Measurements from ENCODE around the gene BET1.

The BET1 gene

DNA sequence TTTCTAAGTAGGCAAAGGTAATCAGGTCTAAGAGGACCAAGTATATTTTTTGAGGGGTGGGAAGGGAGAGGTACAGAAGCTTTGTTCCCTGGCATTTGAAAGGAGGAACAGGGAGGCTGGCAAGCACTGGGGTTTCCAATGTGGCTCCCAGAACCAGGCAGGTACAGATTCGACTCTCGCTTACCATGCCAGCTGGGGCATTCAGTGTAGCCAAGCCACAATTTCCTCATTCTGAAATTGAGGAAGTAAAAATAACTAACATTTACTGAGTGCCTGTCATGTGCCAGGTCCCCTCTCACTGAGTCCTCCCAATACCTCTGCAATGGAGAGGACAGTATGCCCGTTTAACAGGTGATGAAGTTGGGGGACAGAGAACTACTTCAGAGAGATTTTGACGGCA is 45.9 kb upstream of the BET1 start:
- TF ChIP-seq EZH2 (IDR thresholded peaks at IDR 0.05; ENCODE audit: borderline replicate concordance, low read depth, low read length, severe bottlenecking): no peak
- Histone ChIP-seq H3K27ac (ENCODE audit: low read length) (no peak overlapping the region), H3K36me3 (ENCODE audit: insufficient read depth, low read length) (no peaks in the 10 kb centered on the region), H3K27me3 (ENCODE audit: insufficient read depth, low read length, poor library complexity) (peaks cover 6% of the 10 kb centered on the region), H3K9me3 (ENCODE audit: insufficient read depth, low read length, severe bottlenecking) (no peaks in the 10 kb centered on the region), H3K4me2 (ENCODE audit: insufficient read depth, low read length) (no peak overlapping the region), H4K20me1 (ENCODE audit: insufficient read depth, low read length) (no peaks in the 10 kb centered on the region), H3K9ac (ENCODE audit: low read depth, low read length) (no peak overlapping the region), H3K4me3 (ENCODE audit: low read depth in 1 of 2, low read length in 2 of 2) (no peak overlapping the region), H3K79me2 (ENCODE audit: insufficient read depth, low read length) (no peaks in the 10 kb centered on the region), H3K4me1 (ENCODE audit: insufficient read depth, low read length) (no peaks in the 10 kb centered on the region), H2AFZ (ENCODE audit: low read depth, low read length) (no peak overlapping the region)
- DNase-seq (no peak), ATAC-seq (ENCODE audit: insufficient read depth, low read depth) (no peak)

DNA sequence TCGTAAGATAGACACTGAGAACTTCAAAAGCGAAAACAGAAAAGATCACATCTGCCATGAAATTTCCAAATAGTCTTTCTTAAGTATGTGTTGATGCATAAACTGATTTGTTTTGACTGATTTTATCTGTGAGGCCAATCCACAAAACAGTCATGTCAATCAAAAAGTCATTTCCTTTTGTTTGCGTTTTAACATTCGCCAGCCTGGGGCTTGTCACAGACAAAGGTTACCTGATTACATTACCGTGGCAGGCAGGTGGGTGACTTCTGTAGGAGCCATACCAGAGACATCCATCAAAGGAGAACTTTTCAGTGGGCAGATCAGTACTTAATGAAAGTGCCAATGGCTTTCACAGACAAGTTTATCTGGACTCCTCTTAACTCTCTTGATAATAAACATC is 45.5 kb upstream of the BET1 start:
- Histone ChIP-seq H3K9ac (ENCODE audit: low read depth, low read length) (no peak overlapping the region), H2AFZ (ENCODE audit: low read depth, low read length) (no peak overlapping the region), H3K27ac (ENCODE audit: low read length) (no peak overlapping the region), H3K4me3 (ENCODE audit: low read depth in 1 of 2, low read length in 2 of 2) (no peak overlapping the region), H3K4me1 (ENCODE audit: insufficient read depth, low read length) (no peaks in the 10 kb centered on the region), H3K9me3 (ENCODE audit: insufficient read depth, low read length, severe bottlenecking) (no peaks in the 10 kb centered on the region), H4K20me1 (ENCODE audit: insufficient read depth, low read length) (no peaks in the 10 kb centered on the region), H3K36me3 (ENCODE audit: insufficient read depth, low read length) (no peaks in the 10 kb centered on the region), H3K4me2 (ENCODE audit: insufficient read depth, low read length) (no peak overlapping the region), H3K27me3 (ENCODE audit: insufficient read depth, low read length, poor library complexity) (peaks cover 6% of the 10 kb centered on the region), H3K79me2 (ENCODE audit: insufficient read depth, low read length) (no peaks in the 10 kb centered on the region)
- TF ChIP-seq, protein P1, sequence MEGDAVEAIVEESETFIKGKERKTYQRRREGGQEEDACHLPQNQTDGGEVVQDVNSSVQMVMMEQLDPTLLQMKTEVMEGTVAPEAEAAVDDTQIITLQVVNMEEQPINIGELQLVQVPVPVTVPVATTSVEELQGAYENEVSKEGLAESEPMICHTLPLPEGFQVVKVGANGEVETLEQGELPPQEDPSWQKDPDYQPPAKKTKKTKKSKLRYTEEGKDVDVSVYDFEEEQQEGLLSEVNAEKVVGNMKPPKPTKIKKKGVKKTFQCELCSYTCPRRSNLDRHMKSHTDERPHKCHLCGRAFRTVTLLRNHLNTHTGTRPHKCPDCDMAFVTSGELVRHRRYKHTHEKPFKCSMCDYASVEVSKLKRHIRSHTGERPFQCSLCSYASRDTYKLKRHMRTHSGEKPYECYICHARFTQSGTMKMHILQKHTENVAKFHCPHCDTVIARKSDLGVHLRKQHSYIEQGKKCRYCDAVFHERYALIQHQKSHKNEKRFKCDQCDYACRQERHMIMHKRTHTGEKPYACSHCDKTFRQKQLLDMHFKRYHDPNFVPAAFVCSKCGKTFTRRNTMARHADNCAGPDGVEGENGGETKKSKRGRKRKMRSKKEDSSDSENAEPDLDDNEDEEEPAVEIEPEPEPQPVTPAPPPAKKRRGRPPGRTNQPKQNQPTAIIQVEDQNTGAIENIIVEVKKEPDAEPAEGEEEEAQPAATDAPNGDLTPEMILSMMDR (IDR thresholded peaks at IDR 0.05; ENCODE audit: borderline replicate concordance, extremely low read depth, low read length, poor library complexity, severe bottlenecking): no peak
- no peak for TF ChIP-seq EZH2 (IDR thresholded peaks at IDR 0.05; ENCODE audit: borderline replicate concordance, low read depth, low read length, severe bottlenecking)
- DNase-seq (no peak), ATAC-seq (ENCODE audit: insufficient read depth, low read depth) (no peak)

DNA sequence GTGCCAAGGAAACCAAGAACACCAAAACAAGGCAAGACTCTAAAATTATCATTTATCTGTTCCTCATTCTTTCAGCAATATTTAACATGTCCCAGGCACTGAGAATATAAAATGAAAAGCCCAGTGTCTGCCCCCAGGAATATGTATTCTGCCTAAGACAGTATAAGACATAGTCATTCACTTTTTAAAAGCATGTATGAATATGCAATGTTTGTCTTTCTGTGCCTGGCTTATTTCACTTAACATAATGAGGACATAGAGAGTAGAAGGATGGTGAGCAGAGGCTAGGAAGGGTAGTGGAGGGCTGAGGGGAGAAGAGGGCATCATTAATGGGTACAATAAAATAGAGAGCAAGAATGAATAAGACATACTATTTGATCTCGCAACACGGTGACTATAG is 44.6 kb upstream of the BET1 start:
- H3K4me2 ChIP-seq (ENCODE audit: insufficient read depth, low read length): no peak overlapping the region
- no peaks in the 10 kb centered on the region for H3K36me3 ChIP-seq (ENCODE audit: insufficient read depth, low read length)

DNA sequence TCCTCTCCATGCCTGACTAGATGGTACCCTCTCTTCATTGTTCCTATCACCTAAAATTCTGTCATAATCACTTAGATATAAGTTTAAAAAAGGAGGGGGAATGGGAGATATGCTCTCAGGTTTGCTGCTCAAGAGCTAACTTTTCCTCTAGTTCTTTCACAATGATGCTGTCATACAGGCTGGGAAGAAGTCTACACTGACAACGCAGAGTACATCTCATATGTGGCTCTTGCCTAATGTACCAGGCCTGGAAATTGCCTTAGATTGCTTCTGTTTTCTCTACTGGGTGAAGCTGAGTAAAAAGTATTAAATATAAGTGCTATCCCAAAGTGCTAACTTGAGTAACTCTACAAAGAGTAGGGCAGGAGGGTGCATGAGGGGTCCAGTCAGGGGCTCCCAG is 43.8 kb upstream of the BET1 start:
- Histone ChIP-seq H3K79me2 (ENCODE audit: insufficient read depth, low read length) (no peaks in the 10 kb centered on the region), H4K20me1 (ENCODE audit: insufficient read depth, low read length) (no peaks in the 10 kb centered on the region), H3K9ac (ENCODE audit: low read depth, low read length) (no peak overlapping the region), H3K27ac (ENCODE audit: low read length) (no peak overlapping the region), H3K27me3 (ENCODE audit: insufficient read depth, low read length, poor library complexity) (peaks cover 6% of the 10 kb centered on the region), H2AFZ (ENCODE audit: low read depth, low read length) (no peak overlapping the region), H3K4me3 (ENCODE audit: low read depth in 1 of 2, low read length in 2 of 2) (no peak overlapping the region), H3K36me3 (ENCODE audit: insufficient read depth, low read length) (no peaks in the 10 kb centered on the region), H3K4me1 (ENCODE audit: insufficient read depth, low read length) (no peaks in the 10 kb centered on the region), H3K4me2 (ENCODE audit: insufficient read depth, low read length) (no peak overlapping the region), H3K9me3 (ENCODE audit: insufficient read depth, low read length, severe bottlenecking) (no peaks in the 10 kb centered on the region)
- DNase-seq (no peak), ATAC-seq (ENCODE audit: insufficient read depth, low read depth) (no peak)
- no peak for TF ChIP-seq EZH2 (IDR thresholded peaks at IDR 0.05; ENCODE audit: borderline replicate concordance, low read depth, low read length, severe bottlenecking)
- TF ChIP-seq, protein P1 (IDR thresholded peaks at IDR 0.05; ENCODE audit: borderline replicate concordance, extremely low read depth, low read length, poor library complexity, severe bottlenecking): no peak

More for the DNA sequence above, 44.6 kb upstream of the BET1 start:
- Histone ChIP-seq H4K20me1 (ENCODE audit: insufficient read depth, low read length) (no peaks in the 10 kb centered on the region), H3K4me3 (ENCODE audit: low read depth in 1 of 2, low read length in 2 of 2) (no peak overlapping the region), H3K9me3 (ENCODE audit: insufficient read depth, low read length, severe bottlenecking) (no peaks in the 10 kb centered on the region), H3K27me3 (ENCODE audit: insufficient read depth, low read length, poor library complexity) (peaks cover 6% of the 10 kb centered on the region), H3K9ac (ENCODE audit: low read depth, low read length) (no peak overlapping the region), H3K79me2 (ENCODE audit: insufficient read depth, low read length) (no peaks in the 10 kb centered on the region), H3K4me1 (ENCODE audit: insufficient read depth, low read length) (no peaks in the 10 kb centered on the region), H2AFZ (ENCODE audit: low read depth, low read length) (no peak overlapping the region), H3K27ac (ENCODE audit: low read length) (no peak overlapping the region)
- DNase-seq (no peak), ATAC-seq (ENCODE audit: insufficient read depth, low read depth) (no peak)
- no peak for TF ChIP-seq EZH2 (IDR thresholded peaks at IDR 0.05; ENCODE audit: borderline replicate concordance, low read depth, low read length, severe bottlenecking)
- TF ChIP-seq, protein P1 (IDR thresholded peaks at IDR 0.05; ENCODE audit: borderline replicate concordance, extremely low read depth, low read length, poor library complexity, severe bottlenecking): no peak
